Measurements from ENCODE around the gene RAP1GAP2.

DNA sequence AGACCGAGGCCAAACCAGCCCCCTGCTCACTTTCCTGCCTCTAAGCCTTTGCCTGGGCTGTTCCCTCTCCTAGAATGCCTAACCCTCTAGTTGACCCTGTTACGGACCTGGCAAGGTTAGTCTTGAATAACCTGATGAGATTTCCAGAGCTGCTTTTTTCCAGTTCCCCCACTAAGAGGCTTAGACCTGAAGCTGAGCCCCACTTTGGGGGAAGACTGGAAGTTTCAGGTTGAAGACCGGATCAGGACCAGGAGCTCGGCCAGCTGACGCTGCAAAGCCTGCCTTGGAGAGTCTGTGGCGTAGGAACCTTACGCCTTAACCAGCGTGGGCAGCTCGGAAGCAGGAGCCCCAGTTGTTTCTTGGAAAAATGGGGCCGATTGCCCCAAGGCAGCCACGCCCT, 137.4 kb downstream of the RAP1GAP2 start:
- no peak for TF ChIP-seq ZNF219 (CRISPR knock-in tag; IDR thresholded peaks at IDR 0.05; ENCODE audit: borderline replicate concordance)
- TF ChIP-seq, protein P1, sequence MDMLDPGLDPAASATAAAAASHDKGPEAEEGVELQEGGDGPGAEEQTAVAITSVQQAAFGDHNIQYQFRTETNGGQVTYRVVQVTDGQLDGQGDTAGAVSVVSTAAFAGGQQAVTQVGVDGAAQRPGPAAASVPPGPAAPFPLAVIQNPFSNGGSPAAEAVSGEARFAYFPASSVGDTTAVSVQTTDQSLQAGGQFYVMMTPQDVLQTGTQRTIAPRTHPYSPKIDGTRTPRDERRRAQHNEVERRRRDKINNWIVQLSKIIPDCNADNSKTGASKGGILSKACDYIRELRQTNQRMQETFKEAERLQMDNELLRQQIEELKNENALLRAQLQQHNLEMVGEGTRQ (CRISPR knock-in tag; IDR thresholded peaks at IDR 0.05), result no peak
